A549 (cell line): ENCODE results near the gene GARNL3. TPM values are rescaled to one million over a fixed set of nuclear protein-coding genes. Genes with fewer than 3 reads are reported as not detected.

Source experiments
- polyA plus RNA-seq, 4 experiments: library from polyadenylated mRNA; depleted of rRNA in 3 of 4; stranded (reverse); fragments of >200 nt; fragmentation: RNase III in 1 of 4; extraction: RNeasy Plus Mini Kit Qiagen cat#74134 plus additional on column Dnase treatment in 1 of 4; gene quantifications; 2 replicates in 3 of 4; 3 replicates in 1 of 4; pipeline ENCODE4 v1.2.3, GENCODE V29; 2011 to 2017

GARNL3 gene
- polyA plus RNA-seq, 2 of the 4 experiments (the other 2 are of a cell fraction) = 2.9 to 5.1 TPM

Other genes with a start within 250 kb of the GARNL3 start
- 0.06 and 0.15 TPM in 2 replicates for gene ANGPTL2, start 142.1 kb upstream of the GARNL3 start, polyA plus RNA-seq (2011; rRNA removed)
- gene ANGPTL2, start 142.1 kb upstream of the GARNL3 start, polyA plus RNA-seq (2017; fragmentation: RNase III; extraction: RNeasy Plus Mini Kit Qiagen cat#74134 plus additional on column Dnase treatment) = not detected in 3 replicates
- gene SLC2A8, start 132.4 kb downstream of the GARNL3 start, polyA plus RNA-seq (2011; rRNA removed) = 7.3 and 8.3 TPM in 2 replicates
- 16.0 to 16.3 TPM (median 16.3 TPM) in 3 replicates for gene SLC2A8, start 132.4 kb downstream of the GARNL3 start, polyA plus RNA-seq (2017; fragmentation: RNase III; extraction: RNeasy Plus Mini Kit Qiagen cat#74134 plus additional on column Dnase treatment)
- gene ZNF79, start 159.6 kb downstream of the GARNL3 start, polyA plus RNA-seq (2011; rRNA removed) = 5.7 and 7.4 TPM in 2 replicates
- 4.9 to 5.5 TPM (median 5.1 TPM) in 3 replicates for gene ZNF79, start 159.6 kb downstream of the GARNL3 start, polyA plus RNA-seq (2017; fragmentation: RNase III; extraction: RNeasy Plus Mini Kit Qiagen cat#74134 plus additional on column Dnase treatment)
- gene RPL12, start 186.6 kb downstream of the GARNL3 start, polyA plus RNA-seq (2011; rRNA removed) = 1,891 and 2,198 TPM in 2 replicates
- 2,384 to 2,622 TPM (median 2,519 TPM) in 3 replicates for gene RPL12, start 186.6 kb downstream of the GARNL3 start, polyA plus RNA-seq (2017; fragmentation: RNase III; extraction: RNeasy Plus Mini Kit Qiagen cat#74134 plus additional on column Dnase treatment)
- gene LRSAM1, start 186.7 kb downstream of the GARNL3 start, polyA plus RNA-seq (2011; rRNA removed) = 5.1 and 6.4 TPM in 2 replicates
- 9.2 to 10.5 TPM (median 10.0 TPM) in 3 replicates for gene LRSAM1, start 186.7 kb downstream of the GARNL3 start, polyA plus RNA-seq (2017; fragmentation: RNase III; extraction: RNeasy Plus Mini Kit Qiagen cat#74134 plus additional on column Dnase treatment)